T-helper 1 cell (primary cell): ENCODE results near the gene FLOT2.
"Not testable (repeated sequence)": the region's sequence is repeated elsewhere in the genome, so short reads cannot be mapped to it uniquely, and the experiment has no call there.

Experiments used
- DNase-seq, 5 donors: peaks; one replicate each; pipeline ENCODE4 v3.0.0-alpha.2; 2012 to 2020

Gene FLOT2

DNA sequence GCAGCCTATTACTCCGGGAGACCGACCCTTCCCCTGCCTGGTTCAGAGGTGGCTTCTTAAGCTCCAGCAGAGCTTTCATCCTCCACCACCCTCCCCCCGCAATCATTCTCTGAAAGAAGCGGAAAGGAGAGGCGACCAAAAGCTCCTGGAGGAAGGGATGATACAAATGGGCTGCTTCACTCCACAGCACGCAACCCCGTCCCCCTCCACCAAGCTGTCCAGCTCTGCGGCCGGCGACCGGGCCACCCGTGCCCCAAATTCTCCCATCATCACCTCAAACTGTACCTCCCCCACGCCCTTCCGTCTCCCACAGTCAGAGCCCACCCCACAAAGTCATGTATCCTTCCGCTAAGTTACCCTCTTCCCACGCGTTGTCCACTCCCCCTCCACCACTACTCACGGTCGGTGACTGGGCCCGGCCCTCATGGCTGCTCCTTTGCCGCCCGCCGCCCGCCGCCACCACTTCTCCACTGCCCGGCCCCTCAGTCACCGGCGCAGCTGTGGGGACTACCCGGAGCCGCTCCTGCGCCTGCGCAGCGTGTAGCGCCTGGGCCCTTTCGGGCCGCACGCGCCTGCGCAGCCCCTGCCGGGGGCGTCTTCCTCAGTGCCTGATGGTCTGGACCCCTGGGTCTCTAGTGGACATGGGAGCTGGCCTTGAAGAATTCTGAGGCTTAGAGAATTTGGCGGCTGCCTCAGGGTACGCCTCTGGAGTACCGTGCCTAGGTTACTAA is 55.1 kb downstream of the FLOT2 start, which contains the start of gene FAM222B:
Gene FAM222B, minus strand, starts transcription at position 509 of the 731 bp plus-strand sequence. CDS start 76,123 bp downstream, outside the sequence.
- peak; percentile 70 to 89 (median 78) for DNase-seq

DNA sequence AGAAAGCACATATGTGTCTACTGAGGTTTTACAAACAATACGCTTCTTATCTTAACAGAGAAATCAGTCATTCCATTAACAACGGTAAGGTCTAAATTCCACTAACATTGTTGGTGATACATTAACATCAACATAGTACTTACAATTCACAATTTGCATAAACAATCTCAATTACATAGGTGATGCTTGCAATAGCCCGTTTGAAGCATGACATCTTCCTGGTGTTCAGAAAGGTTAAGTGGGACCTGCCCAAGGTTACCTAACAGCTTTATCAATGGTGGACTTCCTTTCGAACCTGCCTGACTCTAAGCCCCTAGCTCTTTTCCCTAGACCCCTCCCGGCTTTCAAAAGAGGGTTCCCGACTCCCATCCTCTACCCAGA is 55.6 kb downstream of the FLOT2 start:
- DNase-seq = peak in 1 of 5 donors; percentile 13

DNA sequence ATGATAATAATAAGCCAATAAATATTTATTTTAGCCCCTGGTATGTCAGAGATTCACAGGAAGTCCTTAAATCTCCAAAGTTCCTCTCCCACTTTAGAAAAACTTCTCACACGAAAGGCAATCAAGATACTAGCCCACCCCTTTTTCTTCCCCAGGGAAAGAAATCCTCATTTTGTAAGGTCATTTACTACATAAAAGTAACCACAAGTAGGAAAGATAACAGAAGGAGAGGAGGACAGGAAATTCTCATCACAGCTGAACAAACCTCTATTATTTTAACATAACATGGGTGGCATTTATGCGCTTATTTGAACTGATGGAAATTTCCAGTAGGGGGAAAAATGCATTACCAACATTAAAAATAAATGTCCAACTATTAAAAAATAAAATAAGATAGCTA is 58.3 kb downstream of the FLOT2 start:
- DNase-seq = no peak

DNA sequence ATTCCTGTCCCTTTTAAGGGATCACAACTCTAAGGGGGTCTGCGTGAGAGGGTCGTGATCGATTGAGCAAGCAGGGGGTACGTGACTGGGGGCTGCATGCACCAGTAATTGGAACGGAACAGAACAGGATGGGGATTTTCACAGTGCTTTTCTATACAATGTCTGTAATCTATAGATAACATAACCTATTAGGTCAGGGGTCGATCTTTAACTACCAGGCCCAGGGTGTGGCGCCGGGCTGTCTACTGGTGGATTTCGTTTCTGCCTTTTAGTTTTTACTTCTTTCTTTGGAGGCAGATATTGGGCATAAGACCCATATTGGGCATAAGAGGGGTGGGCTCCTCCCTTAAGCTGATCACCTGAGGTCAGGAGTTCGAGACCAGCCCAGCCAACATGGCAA is 61.0 kb downstream of the FLOT2 start:
- DNase-seq = not testable (repeated sequence)

DNA sequence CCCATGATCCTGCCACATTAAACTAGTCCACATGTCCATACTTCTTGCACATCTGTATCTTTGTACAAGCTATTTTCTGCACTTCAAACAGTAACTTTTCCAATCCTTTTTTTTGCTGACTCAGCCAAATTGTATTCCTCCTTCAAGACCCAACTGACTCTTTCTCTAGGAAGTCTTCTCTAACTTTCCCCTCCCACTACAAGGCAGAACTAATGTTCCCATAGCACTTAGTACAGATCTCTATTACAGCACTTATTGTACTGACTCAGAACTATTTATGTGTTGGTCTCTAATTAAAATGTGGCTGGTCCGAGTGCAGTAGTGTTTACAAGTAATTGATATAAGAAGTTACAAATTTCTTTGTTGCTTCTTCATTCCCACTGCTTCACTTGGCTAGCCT is 63.1 kb downstream of the FLOT2 start:
- no peak for DNase-seq
